GM18870 (cell line): Measurements from ENCODE around the gene KAZN.
"Not testable (repeated sequence)": the region's sequence is repeated elsewhere in the genome, so short reads cannot be mapped to it uniquely, and the experiment has no call there.

Experiments
- ATAC-seq: cut with Tn5 transposase; IDR thresholded peaks from one replicate; pipeline ENCODE4 v1.9.1; 2021; ENCODE audit warnings: moderate library complexity; ENCODE audit not compliant: unreplicated experiment

KAZN gene

GRCh38 chr1:15039017-15039648 lies 440.6 kb downstream of the KAZN start:
- no peak for ATAC-seq

- ATAC-seq, result no peak
These were observed 441.4 kb downstream of the KAZN start for GRCh38 chr1:15039901-15040300.

- ATAC-seq, result not testable (repeated sequence)
These were observed 442.2 kb downstream of the KAZN start for GRCh38 chr1:15040685-15041084.

GRCh38 chr1:15042866-15043265 lies 444.4 kb downstream of the KAZN start:
- no peak for ATAC-seq

DNA sequence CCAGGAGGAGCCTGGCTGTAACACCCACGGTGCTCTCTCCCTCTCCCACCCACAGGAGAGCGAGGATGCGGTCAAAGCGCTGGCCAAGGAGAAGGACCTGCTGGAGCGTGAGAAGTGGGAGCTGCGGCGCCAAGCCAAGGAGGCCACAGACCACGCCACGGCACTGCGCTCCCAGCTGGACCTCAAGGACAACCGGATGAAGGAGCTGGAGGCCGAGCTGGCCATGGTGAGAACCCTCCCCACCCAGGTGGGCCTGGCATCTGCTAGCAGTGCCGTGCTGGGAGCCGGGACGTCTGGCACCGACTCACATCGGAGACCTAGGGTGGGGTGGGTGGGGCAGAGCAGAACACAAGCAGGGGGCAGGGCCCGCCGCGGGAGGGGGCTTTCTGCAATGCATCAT lies 445.4 kb downstream of the KAZN start:
- ATAC-seq, result no peak

DNA sequence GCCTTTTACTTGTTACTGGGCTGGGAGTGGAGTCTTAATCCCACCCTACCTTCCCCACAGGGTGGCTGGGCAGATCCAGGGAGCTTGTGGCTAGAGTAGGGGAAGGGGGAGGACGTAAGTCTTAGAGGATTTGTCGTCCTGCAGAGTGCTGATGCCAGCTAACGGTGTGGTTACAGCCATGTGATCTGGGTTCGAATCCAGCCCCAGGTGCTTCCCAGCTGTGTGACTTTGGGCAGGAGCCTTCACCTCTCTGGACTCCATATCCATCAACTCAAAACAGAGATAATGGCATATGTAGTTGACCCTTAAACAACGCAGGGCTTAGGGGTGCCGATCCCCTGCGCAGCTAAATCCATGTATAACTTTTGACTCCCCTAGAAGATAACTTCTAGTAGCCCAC lies 446.6 kb downstream of the KAZN start:
- no peak for ATAC-seq

- no peak for ATAC-seq
These were observed 448.1 kb downstream of the KAZN start for GRCh38 chr1:15046487-15047165.

DNA sequence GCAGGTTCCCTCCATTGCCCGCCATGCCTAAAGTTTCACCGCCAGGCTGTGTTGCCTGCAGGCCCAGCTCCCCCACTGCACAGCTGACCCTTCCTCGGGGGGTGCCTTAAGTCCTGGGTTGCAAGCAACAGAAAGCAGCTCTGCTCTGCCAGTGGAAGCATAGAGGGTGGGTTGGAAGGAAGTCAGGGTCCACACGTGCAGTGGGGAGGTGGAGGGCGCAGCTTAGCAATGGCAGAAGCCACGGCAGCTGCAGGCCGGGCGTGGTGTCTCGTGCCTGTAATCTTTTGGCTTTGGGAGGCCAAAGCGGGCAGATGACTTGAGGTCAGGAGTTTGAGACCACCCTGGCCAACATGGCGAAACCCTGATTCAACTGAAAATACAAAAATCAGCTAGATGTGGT lies 448.8 kb downstream of the KAZN start:
- no peak for ATAC-seq

- no peak for ATAC-seq
These were observed 450.0 kb downstream of the KAZN start for GRCh38 chr1:15048437-15048980.

- no peak for ATAC-seq
These were observed 450.6 kb downstream of the KAZN start for GRCh38 chr1:15049067-15049466.

GRCh38 chr1:15051882-15052528 lies 453.5 kb downstream of the KAZN start:
- no peak for ATAC-seq

GRCh38 chr1:15053153-15053552 lies 454.7 kb downstream of the KAZN start:
- ATAC-seq, result no peak

DNA sequence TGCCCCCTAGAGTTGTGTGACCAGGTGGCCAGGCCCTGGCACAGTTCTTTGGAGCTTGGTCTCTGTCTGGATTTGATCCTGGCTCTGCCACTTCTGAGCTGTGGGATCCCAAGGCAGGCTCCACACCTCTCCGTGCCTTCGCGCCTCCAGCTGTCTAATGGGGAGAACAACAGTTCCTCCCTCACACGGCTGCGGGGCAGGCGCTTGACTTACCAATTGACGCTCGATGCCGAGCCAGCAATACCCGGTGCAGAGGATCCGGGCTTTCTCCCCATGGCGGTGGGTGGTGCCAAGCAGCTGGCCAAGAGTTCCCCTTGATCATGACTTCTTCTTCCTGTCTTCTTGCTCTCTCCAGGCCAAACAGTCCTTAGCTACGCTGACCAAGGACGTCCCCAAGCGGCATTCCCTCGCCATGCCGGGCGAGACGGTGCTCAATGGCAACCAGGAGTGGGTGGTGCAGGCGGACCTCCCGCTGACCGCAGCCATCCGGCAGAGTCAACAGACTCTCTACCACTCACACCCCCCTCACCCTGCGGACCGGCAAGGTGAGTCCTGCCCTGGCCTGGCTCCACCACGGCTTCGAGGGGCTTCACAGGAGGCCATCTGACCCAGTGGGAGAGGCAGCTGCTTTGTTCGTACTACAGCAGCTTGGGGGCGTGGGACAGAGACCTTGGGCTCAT lies 457.4 kb downstream of the KAZN start:
- ATAC-seq, result no peak

GRCh38 chr1:15056515-15057285 lies 458.2 kb downstream of the KAZN start:
- no peak for ATAC-seq

- no peak for ATAC-seq
These were observed 459.3 kb downstream of the KAZN start for GRCh38 chr1:15057834-15058233.

- ATAC-seq, result no peak
These were observed 459.8 kb downstream of the KAZN start for GRCh38 chr1:15058261-15058660.

- ATAC-seq, result no peak
These were observed 461.6 kb downstream of the KAZN start for GRCh38 chr1:15060104-15060503.

DNA sequence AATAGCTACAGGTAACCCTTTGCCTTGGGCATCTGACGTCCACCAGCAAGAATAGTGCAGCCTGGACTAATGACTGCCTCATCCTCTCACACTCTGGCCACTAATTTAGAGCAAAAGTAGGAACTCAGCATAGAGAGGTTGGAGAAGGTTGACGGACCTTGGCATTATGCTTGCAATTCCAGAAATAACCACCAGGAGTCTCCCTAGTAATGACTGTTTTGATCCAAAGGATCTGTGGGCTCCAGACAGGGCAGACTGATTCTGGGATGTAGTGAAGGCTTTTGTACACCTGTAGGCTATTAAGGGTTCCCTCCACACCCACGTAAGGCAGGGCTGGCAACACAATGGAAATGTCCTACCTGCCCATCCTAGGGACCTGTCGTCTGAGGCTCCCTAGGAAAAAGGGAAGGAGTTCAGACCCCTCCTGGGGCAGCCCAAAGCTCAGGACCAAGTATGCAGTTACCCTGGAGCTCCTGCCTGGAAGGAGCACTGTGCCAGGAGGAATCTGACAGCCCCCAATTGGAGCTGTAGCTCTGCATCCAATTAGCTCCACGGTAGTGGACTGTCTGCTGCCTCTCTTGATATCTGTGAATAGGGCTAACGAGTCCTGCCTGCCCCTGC lies 464.1 kb downstream of the KAZN start:
- ATAC-seq, result no peak

GRCh38 chr1:15063346-15063745 lies 464.9 kb downstream of the KAZN start:
- no peak for ATAC-seq

DNA sequence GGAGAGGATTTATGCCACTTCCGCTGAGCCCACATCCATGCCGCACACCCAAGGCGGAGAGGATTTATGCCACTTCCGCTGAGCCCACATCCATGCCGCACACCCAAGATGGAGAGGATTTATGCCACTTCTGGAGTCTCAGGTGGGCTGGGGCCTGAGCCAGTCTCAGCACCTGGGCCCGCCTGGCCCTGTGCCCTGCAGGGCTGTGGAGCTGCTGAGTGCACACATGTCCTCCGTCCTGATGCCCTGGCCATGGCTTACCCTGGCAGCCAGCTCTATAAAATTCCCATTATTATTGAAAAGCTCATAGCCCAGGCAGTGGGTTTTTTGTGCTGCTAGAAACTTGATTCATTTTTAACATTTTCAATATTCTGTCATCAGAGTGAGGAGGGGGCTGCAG lies 465.3 kb downstream of the KAZN start:
- ATAC-seq, result no peak
